CD4-positive, alpha-beta T cell treated with Interleukin-2 at 100 ng/mL for 4 hours (primary cell): ENCODE measurements around the gene PEX6.
"Not testable (repeated sequence)": the region's sequence is repeated elsewhere in the genome, so short reads cannot be mapped to it uniquely, and the experiment has no call there.

Source experiments
- DNase-seq: peaks from one replicate; pipeline ENCODE4 v3.0.0-alpha.2; 2020; ENCODE audit warnings: low spot score

PEX6 gene

DNA sequence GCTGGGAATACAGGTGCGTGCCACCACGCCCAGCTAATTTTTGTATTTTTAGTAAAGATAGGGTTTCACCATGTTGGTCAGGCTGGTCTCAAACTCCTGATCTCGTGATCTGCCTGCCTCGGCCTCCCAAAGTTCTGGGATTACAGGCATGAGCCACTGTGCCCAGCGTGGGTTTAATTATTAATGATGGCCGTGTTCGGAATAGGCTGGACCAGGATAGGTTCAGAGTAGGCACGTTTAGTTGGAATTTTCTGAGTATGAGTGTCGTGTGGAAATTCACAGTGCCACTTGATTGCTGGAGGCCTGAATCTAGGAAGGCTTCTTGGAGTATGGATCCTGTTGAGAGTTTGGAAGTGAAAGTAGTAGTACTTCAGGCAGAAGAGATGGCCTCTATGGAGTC, 19.2 kb upstream of the PEX6 start:
- not testable (repeated sequence) for DNase-seq

DNA sequence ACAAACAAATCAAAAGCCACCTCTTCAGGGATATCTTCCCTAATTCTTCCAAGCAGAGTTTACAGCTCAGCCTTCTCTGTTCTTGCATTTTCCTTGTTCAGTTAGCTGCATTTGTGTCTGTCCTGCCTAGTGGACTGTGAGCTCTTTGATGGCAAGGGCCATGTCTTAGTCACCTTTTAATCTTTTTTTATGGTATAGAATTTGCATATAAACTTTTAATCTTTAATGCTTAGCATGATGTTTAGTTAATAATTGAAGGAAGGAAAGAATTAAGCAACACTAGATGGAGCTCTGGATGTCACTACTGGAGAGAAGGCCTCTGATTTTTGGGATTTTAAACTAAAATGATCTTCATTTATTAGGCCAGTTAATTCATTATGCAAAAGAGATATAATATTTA, 17.5 kb upstream of the PEX6 start:
- no peak for DNase-seq

DNA sequence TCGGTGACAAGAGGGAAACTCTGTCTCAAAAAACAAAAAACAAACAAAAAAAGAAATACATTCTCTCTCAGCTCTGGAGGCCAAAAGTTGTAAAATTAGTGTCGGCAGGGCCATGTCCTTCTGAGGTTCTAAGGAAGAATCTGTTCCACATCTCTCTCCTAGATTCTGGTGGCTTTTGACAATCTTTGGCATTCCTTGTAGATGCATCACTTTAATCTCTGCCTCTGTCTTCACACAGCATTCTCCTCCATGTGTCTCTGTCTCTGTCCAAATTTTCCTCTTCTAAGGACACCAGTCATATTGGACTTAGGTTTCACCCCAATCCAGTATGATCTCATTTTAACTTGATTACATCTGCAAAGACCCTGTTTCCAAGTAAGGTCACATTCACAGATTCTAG, 14.5 kb upstream of the PEX6 start:
- no peak for DNase-seq

DNA sequence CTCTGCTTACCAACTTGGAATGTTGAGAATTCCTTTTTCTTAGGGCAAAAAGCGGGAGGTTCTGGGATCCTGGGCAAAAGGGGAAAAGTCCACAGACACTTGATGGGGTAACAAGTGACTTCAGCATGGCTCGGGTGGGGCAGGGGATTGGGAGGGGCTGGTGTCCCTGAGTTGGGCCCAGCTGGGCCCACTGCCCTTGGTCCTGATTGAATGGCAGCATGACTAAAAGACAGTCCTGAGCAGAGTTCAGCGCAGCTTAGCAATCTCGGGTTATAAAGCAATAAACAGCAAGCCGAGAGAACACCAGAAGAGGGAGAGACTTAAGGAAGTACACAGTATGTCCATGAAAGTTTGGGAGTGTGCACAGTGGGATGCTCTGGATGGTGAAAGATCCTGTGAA, 10.9 kb upstream of the PEX6 start:
- no peak for DNase-seq

DNA sequence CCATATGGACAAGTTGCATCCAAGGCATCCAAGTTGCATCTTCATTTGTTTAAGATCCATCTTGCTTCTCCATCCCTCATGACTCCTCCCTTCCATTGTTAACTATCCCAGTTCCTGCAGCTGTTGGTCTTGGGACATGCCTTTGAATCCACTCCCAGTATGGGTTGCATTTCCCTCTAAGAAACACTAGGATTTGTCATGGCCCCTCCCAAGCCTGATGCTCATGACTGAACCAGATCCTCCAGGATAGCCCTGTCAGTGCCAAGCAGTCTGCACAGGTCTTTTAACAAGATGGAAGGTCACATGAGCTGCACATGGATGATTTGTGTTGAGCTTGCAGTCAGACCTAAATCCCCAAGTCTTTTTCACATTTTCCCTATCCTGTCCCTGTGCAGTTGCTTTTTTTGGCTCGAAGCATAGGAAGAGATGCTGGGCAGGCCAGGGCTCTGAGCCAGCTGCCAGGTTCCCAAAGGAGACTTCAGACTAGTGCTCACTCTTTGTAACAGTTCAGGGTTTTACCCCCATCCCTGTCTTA, 9.6 kb upstream of the PEX6 start:
- no peak for DNase-seq

DNA sequence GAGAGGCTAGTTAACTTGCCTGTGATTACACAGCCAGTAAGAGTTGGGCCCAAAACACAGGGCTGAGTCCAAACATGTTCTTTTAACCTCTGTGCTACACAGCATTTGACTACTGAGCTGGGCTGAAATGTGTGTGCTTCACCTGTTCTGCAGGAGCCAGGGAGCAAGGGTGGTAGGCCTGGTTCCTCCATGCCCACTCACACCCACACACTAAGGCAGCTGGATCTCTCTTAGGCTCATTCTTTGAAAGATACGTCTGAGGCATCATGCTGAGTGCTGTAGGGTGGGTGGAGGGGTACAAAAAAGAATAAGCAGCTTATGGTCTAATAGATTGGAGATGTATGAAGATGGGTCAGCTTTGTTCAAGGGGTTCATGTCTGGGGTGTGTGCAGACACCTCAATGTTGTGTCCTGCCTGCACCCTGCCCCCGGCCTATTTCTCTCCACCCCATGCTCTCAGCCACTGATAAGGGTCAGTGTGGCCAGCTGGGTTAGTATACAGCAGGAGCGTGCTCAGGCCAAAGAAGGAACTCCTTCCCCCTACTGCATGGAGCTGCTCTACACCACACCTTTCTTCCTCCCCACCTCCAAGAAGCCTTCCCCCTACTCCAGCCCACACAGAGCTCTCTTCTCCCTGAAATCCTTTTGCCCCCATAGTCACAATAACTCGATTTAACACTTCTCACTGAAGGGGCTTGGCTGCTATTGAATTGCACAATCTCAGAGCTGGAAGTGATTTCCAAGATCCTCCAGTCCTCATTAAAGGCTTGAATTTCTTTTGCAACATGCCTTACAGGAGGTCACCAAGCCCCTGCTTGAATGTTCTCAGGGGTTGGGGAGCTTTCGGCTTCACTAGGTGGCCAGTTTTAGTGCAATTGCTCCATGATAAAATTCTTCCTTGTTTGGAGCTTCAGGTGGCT, 8.8 kb upstream of the PEX6 start:
- no peak for DNase-seq

DNA sequence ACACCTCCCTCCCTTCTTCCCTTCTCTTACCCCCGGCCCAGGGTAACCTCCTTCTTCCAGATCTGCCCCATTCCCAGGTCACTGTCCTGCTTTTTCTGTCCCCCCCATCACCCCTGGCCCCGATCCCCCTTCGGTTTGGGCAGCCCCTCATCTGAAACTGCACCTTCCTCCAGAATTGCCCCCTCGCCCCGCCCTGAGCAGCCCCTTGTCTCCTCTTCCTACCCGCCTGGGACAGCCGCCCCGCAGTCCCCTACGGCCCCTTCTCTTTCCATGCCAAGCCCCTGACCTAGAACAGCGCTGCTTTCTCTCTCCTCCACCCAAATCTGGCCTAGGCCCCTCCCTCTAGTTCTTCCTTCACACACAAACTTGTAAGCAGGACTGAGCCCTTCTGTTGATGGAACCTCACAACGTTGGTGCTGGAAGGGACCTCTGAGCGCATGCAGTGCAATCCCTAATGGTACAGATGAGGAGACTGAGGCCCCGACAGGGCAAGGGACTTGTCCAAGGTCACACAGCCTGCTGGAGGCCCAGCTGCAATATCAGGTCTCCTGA, 6.0 kb upstream of the PEX6 start:
- peak; percentile 20 for DNase-seq

DNA sequence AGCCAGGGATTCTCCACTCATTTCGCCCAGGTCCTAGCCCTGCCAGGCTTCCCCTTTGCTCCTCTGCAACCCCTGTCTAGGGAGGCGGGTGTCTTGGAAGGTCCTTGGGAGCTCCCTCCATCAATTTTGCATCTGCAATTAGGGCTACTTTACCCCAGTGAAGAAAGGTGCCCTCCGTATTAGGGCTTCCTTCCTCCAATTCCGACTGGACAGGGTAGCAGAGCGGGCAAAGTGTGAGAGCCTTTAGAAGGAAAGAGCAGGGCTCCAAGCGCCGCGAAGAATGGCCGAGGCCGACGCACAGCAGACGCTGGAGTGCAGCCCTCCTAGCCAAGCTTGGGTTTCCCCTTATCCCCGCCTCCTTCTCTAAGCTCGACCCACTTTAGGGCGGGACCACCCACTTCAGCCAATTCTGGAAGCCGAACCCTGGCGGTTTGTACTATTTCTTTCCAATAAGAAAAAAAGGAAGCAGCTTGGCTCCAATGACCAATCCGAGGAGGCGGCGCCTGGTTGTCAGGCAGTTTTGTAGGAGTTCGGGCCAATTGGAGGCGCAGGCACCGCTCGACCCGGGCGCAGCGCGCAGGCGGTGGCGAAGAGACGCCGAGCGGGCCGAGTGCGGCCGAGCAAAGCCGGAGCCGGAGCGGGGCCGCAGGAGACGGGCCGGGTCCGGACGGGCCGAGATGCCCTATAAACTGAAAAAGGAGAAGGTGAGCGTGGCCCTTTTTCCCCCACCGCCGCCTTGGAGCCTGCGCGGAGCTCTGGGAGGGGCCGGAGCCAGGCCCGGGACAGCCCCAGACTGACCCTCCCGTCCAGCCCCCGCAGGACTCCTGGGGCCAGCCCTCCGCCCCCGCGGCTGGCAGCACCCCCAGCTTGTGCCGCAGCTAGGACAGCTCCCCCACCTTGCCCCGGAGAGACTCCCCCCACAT, 5.3 kb upstream of the PEX6 start, which contains the start of gene PPP2R5D:
TSS of gene PPP2R5D (plus strand) at position 570 of the 923 bp plus-strand sequence. CDS start at position 678, 108 bp downstream.
- DNase-seq = peak; percentile 99

DNA sequence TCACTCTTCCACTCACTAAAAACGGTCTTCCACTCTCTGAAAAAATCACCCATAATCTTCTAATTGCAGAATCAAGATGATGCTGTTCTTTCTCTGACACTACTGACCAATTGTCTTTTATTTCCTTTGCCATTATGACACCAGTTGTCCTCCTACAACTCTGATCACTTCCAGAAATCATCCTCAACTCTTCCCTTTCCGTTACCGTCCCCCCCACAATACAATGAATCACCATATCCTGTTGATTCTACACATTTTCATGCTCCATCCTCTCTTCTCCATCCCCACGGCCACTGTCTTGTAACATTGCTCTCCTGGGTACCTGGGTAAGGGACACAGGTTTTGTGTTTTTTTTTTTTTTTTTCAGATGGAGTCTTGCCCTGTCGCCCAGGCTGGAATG, 2.9 kb upstream of the PEX6 start:
- DNase-seq = no peak

DNA sequence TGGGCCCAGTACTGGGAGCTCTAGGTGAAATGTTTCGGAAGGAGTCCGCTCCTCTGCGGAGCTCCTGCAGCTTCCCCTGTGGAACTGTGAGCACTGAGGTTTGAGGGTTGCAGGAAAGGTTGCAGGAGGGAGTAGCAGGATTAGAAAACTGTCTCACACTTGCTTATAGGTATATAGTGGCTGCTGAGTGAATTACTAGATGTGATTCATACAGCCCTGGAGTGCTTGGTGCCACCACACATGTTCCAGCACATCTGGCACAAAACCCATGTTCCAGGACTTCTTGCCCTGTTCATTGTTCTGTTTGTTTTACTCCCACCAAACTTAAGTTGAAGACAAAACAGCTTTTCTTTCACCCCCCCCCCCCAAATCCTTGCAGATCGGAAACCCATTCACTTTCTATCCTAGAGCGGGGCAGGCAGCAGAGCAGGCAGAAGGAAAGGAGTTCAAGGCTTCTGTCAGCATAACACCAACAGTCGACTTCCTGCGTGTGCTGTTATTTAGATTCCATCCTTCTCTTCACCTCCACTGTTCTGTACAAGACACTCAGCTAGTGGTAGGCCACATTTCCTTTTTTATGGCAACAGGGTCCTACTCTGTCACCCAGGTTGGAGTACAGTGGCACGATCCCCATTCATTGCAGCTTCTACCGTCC, 669 bp upstream of the PEX6 start:
- DNase-seq = peak; percentile 39

DNA sequence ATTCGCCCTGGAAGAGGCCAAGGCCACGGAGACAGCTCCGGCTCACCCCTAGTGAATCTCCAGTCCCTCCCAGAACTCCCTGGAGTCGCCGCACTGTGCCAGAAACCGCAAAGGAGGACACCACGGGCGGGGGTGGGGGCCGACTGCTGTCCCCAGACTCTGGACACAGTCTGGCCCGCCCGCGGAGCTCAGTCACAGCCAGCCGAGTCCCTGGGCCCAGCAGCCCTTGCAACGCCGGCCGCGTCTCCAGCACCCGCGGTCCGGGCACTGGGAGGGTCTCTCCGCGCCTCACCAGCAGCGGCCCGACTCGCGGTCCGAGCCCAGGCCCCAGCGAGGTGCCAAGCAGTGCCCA, 518 bp downstream of the PEX6 start:
- DNase-seq = no peak

DNA sequence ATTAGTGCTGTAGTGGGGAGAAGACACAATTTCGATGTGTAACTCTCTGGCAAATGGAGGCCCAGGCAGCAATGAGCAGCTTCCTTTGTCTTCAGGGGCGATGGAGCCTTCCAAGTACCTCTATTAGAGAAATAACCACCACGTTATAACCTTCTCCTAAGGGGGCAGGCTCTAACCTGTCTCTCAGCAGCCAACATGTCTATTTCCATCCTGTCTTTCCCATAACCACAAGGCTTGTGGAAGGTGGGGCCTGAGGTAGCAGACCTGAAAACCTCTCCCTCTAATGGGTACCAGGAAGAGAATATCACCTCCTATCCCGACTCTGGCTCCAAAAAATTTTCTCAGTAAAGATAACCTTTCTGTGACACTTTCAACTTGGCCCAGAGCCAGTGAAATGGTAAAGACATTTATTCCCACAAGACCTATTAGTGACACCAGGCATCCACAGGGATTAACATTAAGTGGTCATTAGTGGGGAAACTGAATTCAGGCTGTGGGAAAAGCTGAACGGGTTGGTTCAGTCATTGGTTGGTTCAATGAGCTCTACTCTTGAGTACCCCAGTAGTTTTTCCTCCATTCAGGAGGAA, 4.0 kb downstream of the PEX6 start:
- DNase-seq = no peak

DNA sequence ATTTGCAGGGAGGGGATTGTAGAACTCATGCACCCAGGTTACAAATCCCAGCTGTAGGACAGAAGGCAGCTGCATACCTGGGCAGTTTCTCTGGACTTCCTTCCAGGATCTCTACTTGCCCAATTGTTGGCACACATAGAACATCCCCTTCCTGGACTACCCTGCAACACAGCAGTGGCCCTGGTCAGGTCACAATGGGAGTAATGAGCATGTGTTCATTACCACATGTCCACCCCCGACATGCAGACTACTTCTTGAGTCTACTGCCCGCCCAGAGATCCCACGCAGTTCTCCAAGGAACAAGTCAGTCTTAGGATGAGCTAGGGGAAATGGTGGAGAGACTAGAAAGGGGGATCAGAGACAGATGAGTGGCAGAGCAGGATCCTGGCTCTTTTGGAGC, 5.1 kb downstream of the PEX6 start:
- DNase-seq = no peak

DNA sequence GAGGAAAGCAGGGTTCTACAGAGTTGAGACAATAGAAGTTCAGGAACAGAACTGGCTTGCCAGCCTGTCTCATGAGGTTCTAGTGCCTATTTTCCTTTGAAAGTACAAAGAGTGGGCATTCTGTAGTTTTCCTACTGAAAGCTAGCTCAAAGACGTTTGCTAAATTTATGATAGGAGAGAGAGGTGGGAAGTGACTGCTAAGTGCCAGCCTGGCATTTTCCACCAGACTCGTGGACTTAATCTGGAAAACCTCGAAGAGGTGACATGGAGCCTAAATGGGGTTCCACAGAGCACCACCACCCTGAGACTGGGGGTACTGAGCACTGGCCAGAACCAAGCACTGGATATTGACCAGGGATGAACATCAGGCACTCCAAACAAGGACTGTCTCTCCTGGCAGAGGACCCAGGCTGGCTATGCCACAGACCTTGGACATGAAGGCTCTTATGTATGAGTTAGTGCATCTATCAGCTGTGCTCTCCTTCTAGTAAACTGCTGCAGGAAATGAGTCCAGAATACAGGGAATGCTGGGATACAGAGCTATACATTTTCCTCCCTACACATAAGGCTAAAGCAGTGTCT, 7.1 kb downstream of the PEX6 start:
- DNase-seq = no peak

DNA sequence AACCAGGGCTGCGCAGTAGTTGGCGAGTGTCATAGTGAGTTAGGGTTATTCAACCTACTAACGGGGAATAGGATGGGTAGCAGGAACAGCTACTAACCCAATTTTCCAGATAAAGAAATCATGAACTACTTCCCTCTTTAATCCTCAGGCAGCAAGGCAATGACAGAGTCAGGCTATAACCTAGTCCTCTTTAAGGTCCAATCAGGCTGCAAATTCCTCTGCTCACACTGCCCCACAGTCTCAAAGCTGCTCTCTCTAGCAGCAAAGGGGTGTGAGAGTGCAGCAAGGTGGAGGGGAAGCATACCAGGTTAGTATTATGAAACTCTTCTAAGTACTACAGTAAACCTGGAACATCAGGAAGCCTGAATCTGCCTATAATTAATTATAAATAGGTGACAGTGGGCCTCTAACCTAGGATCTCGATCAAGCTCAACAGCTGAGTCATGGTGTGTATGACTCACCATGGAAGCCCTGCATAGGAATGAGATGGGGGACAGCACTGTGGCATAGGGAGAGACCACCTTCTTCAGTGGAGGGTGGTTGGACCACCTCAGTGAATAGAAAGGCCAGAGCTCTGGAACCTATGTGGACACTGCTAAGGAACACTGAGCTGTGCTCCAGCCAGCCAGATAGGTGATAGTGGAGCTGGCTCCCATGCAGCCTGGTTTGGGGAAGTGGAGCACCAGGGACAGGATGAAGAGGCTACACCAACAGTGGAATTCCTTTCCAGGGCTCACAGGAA, 7.9 kb downstream of the PEX6 start:
- DNase-seq = no peak

DNA sequence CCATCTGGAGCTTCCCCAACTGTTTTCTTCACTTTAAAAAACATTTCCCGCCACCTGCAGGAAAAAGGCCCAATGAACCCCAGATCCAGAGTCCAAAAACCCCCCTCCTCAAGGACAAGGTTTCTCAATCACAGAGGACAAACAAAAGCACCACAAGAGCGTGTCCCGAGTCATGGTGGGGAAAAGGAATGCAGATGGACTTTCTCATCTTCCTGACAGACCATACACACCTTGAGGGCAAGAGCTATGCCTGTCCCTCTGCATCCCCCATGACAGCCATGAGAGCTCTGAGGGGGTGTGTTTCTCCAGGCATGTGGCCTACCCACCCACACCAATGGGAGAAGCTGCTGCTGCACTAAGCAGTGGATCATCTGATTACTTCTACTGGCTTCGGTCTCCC, 9.0 kb downstream of the PEX6 start:
- DNase-seq = no peak

DNA sequence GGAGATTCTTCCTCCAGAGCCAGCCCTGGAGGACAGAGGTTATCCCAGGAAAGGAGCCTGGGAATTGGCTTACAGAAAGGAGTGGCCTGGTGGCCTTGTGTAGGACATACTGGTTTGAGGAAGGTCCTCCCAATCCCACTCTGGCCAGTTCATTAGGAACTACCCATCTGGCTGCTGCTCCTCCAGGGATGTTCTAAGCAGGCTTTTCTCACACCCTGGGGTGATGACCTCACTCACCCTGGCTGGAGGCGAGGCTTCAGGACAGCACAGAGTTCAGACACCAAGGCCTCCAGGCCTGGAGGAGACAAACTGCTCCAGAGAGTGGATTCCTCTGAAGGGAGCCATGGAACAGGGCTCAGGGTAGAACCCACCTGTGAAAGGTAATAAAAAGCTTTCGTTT, 9.6 kb downstream of the PEX6 start:
- DNase-seq = no peak

DNA sequence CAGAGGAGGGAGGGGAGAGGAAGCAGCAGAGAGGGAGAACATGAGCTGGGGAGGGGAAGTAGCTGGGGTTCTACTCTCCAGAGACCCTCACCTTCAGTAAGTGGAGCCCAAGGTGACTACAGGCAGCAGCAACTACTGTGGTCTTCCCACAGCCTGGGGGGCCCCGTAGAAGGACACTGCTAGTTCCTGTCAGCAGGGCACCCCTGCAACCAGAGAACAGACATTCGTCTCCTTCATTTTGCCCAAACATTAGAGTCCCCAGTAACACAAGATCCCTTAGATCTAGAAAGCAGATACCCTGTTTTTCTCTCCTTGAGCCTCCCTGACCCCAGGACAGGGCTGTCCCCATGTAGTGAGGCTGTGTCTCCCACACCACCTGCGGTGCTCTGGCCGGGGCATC, 10.2 kb downstream of the PEX6 start:
- DNase-seq = no peak

DNA sequence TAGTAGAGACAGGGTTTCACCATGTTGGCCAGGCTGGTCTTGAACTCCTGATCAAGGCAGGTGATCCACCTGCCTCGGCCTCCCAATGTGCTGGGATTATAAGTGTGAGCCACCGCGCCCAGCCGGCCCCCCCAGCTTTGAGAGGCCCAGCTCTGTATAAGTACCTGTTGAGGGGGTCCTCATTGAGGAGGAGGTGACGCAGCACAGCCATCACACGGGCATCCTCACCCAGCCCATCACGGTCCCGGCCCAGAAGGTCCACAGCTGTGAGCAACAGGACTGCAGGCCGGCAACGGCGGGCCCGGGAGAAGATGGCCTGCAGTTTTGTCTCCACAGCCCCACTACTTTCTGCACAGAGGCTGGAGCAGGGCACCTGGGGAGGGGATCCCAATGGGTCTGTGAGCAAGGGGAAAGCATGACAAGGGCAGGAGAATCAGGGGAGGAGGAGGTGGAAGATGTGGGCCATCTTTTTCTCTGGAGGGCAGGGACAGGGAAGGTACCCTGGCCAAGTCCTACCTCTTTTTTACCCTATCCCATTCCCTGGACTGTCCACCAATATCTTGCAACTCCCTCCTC, 10.8 kb downstream of the PEX6 start:
- DNase-seq = no peak

DNA sequence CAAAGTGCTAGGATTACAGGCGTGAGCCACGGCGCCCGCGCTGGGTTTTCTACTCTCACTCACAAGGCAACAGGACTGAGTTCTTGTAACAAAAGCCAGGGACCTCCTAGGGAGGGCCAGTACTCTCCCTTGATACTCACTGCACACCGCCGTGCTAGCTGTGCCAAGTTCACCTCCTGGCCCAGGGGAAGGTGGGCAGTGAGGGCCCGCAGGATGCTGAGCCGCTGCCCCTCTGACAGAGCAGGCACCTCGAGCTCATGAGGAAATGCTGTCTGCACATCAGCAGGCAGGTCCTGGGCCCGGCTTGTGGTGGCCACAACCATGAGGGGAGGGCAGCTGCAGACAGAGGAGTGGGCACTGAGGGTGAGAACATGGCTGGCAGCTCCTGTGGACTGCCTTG, 11.8 kb downstream of the PEX6 start:
- no peak for DNase-seq
